NCI-H460 (cell line): ENCODE results near the gene CACNA1A. TPM values are rescaled to one million over a fixed set of nuclear protein-coding genes. Genes with fewer than 3 reads are reported as not detected.
"Not testable (repeated sequence)": the region's sequence is repeated elsewhere in the genome, so short reads cannot be mapped to it uniquely, and the experiment has no call there.

ENCODE experiments used
- DNase-seq: peaks from one replicate; pipeline ENCODE4 v3.0.0-alpha.2; 2016; ENCODE audit warnings: low read depth; ENCODE audit errors: extremely low read depth
- polyA plus RNA-seq: library from polyadenylated mRNA; depleted of rRNA; stranded (reverse); fragments of >200 nt; gene quantifications from 2 replicates; pipeline ENCODE4 v1.2.3, GENCODE V29; 2014; cell fraction: nucleus; rRNA removed
- total RNA-seq: library from RNA; depleted of rRNA; stranded (reverse); fragments of >200 nt; shearing (Covaris generic); gene quantifications from 2 replicates; pipeline ENCODE4 v1.2.3, GENCODE V29; 2014; rRNA removed

The CACNA1A gene
- not detected in 2 replicates for total RNA-seq
- not detected in 2 replicates for polyA plus RNA-seq

DNA sequence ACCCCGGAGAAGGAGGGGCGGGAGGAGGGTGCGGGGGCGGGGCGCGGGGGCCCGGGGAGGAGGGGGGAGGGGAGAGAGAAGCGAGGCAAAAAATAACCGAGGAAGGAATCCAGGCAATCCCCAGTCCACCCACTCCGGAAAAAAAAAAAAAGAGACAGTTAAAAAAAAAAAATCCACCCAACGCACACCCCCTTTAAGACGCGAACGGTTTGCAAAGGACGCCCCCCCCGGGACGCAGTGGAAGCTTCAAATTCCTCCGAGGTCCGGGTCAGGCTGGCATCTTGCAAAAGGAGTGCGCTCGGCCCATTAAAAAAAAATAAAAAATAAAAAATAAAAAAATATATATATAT, at the start of gene CACNA1A:
Gene CACNA1A, minus strand, starts transcription at position 9 of the 350 bp plus-strand sequence. CDS start 255 bp downstream, outside the sequence.
- no peak for DNase-seq

DNA sequence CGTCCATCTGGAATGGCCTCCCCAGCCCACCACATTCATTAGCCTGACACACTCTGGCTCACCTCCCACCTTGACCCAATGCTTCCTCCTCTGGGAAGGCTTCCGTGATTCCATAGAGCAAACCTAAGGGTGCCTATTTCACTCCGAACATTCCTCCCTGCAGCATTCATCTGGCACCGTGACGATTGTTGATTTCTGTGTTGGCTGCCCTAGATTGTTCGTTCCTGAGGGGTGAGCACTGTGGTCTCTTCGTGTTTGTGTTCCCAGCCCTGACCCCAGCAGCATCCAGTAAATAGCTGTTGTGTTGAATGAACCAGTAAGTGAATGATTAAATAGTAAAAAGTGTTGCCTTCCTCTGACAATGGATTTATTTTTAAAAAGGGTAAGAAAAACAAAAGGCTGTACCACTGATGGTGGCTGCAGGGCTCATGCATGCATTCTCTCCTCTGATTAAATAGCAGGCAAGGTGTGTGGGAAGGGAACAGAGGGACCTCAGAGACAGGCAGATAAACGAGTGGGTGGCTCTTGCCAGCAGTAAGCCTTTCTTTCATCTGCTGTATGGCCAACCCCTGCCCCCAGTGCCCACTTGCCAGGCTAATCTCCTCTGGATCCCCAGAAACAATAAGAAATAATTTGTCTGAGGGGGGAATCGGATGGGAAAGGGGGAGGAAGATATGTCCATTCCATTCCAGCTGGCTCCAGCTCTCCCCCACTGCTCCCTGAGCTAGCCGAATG, 48.4 kb upstream of the CACNA1A start:
- no peak for DNase-seq

DNA sequence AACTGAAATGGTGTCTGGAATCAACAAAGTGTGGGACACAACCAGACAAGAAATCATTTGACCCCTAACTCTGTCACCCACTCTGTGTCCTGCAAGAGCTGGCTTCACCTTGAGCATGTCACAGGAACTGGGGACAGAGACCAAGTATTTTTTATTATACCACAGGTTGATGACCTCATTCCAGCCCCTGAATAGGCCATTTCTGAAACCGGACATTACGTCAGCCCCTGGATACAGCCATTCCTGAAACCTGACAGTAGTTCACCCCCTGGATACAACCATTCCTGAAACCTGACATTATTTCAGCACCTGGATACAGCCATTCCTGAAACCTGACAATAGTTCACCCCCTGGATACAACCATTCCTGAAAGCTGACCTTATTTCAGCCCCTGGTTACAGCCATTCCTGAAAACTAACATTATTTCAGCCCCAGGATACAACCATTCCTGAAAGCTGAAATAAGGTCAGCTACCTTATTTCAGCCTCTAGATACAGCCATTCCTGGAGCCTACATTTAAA, 47.7 kb upstream of the CACNA1A start:
- no peak for DNase-seq

DNA sequence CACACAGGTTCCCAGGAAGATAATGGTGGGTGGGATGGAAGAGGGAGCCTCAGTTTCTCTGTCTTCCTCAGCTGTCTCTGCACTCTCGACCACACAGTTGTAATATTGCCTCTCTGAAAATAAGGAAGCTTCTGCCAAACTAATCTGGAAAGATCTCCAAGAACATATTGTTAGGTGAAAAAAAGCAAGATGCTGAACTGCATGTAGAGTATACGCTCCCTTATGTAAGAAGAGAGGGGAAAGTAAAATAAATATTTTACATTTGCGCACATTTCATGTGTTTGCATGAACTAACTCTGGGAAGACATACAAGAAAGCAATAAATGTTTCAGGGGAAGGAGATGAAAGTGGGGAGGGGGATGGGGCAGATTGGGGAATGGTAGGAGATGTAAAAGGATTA, 41.9 kb upstream of the CACNA1A start:
- no peak for DNase-seq

DNA sequence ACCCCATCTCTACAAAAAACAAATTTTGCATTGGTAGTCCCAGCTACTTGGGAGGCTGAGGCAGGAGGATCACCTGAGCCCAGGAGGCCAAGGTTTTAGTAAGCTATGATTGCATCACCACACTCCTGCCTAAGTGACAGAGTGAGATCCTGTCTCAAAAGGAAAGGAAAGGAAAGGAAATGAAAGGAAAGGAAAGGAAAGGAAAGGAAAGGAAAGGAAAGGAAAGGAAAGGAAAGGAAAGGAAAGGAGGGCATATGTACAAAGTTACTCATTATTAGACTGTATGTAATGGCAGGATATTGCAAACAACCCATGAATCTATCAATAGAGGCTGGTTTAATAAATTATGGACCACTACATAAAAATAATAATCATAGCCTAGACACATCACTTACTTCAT, 40.8 kb upstream of the CACNA1A start:
- DNase-seq, result no peak

DNA sequence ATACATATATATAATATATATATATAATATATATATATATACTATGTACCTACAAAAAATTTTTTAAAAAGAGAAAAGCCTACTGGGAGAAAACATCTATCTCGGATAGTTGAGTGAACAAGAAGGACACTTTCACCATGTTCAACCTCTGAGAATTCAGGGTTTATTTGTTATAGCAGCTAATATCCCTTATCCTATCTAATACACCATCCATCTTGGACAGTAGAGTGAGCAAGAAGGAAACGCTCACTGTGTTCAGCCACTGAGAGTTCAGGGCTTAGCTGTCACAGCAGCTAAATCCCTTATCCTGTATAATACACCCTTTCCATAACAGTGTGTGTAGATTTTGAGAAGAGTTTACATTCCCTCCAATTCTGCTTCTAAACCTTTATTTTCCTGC, 38.1 kb upstream of the CACNA1A start:
- DNase-seq, result no peak

DNA sequence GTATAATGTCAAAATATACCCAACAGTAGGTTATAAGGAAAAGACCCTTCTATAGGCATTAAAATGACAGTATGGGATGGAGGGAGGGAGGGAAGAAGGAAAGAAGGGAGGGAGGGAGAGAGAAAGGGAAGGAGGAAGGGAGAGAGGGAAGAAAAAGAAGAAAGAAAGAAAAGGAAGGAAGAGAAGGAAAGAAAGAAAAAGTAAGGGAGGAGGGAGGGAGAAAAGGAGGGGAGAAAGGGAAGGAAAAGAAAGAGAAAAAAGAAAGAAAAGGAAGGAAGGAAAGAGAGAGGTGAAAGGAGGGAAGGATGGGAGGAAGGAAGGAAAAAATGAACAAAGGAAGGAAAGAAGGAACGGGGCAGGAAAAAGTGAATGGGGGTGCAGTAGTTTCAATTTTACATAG, 35.3 kb upstream of the CACNA1A start:
- no peak for DNase-seq

DNA sequence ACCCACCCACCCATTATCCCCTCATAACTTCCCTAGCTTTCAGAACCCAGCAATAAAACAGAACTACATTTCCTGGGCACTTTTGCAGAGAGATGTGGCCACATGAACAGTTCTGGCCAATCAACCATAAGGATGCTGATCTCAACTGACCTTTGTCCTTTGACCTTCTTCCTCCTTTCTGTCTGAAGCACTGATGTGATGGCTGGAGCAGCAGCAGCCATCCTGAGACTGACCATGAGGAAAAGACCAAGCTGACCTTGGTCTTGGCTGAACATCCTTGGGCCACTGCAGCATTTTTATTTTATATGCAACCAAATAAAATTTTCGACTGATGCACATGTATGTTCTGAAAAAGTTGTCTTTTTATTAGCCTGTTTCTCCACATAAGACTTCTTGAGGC, 33.1 kb upstream of the CACNA1A start:
- DNase-seq, result no peak

DNA sequence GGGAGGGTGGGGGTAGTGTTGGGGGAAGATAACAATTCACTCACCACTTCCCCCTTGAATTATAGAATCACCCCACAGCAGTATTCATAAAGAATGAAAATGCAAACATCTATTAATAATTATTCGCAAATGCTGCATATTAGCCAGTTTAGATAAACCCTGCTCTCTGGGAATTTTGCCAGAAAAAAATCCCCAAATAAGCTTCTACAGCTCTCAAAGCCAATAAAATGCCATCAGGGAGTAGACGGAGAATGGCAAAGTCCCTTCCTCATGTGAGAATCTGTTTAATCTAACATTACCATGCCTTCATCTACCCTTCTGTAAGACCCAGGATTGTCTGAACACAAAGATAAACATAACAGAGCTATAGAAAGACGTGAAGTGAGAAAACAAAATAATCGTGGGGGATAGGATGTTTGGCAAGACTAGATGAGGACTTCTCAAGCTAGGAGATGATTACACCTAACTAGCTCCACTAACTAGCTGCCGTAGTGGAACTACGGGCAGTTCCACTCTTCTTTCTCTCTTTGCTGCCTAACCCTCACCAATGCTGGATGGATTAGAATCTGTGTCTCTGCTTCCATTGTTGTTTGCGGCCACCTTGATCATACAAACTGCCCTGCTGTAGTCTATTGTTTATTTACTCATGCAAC, 32.4 kb upstream of the CACNA1A start:
- no peak for DNase-seq

DNA sequence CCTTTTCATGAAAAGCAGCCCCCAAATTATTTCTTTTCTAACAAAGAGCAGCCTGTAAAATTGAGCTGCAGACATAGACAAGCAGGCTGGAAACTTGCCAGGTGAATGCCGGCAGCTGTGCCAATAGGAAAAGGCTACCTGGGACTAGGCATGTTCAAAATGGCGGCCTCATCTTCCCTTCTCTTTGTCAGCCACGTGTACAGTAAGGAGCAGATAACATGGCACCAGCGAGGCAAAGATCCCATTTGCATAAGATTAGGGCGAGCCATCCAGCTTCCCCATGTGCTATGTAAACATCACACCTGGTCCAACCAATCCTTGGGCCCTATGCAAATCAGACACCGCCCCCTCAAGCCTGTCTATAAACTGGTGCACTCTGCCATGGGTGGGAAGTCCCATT, 31.2 kb upstream of the CACNA1A start:
- no peak for DNase-seq

DNA sequence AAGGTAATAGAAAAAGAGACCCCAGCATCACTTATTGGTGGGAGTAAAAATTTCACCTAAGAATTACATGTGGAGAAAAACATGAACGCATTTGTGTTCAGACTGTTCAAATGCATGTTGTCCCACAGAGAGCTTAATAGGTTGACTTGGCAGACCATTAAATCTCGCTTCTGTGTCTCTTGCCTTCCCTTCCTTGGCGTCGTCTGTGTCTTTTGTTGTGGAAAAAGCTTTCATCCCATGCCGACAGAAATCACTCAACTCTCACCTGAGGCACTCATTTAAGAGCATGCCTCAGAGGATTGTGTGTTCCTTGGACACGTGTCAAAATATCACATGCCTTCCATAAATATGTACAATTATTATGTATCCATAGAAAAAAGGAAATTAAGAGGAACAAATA, 24.4 kb upstream of the CACNA1A start:
- no peak for DNase-seq

DNA sequence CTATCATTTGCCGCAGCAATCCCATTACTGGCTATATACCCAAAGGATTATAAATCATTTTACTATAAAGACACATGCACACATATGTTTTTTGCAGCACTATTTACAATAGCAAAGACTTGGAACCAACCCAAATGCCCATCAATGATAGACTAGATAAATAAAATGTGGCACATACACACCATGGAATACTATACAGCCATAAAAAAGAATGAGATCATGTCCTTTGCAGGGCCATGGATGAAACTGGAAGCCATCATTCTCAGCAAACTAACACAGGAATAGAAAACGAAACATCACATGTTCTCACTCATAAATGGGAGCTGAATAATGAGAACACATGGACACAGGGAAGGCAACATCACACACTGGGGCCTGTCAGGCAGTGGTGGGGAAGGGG, 23.4 kb upstream of the CACNA1A start:
- not testable (repeated sequence) for DNase-seq

DNA sequence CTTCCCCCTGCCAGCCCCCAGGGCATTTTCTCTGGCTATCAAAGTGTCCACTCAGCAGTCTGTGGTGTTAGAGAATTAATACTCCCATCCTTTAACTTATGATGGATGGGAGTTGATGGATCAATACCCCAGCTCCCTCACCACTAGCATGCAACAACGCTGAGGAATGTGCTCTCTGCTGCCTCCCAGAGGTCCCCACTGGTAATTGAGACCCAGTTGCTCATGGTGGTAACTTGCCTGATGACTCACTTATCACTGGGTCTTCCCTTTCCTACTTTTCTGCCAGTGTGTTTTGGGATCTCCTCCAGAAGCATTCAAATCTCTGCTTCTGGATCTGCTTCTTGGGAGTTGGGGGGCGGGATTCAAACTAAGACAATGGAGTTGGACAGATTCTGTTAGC, 20.3 kb upstream of the CACNA1A start:
- no peak for DNase-seq

DNA sequence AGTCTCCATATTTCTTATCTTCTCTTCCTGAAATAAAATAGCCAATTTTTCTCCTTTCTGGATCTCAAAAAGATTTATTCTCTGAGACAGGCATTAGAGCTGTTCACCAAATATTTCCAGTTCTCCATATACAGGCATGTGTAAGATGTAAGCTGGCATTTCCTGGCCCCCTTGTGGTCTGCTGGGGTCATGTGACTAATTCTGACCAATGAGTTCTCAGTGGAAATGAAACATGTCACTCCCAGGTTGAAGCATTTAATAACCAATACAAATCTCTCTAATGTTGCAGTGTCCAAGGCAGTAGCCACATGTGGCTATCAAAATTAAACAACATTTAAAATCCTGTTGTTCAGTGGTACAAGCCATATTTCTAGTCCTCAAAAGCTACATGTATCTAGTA, 14.8 kb upstream of the CACNA1A start:
- no peak for DNase-seq

DNA sequence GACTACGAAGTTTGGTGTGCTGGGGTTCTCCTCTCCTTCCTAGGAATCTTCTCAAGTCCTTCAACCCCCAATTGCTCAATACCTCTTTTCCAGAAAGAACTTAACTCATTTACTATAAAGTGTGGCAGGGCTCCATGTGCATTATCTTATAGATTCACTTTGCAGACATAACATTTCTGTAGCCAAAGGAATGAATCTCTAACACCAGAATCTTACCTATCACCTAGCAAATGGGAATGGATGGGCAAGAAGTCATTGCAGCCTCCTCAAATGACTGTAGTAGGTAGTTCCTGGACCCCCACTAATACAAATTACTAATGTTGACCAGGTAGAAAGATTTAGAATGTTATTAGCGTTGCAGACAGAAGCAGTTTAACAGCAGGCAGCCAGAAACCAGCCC, 5.7 kb upstream of the CACNA1A start:
- no peak for DNase-seq

DNA sequence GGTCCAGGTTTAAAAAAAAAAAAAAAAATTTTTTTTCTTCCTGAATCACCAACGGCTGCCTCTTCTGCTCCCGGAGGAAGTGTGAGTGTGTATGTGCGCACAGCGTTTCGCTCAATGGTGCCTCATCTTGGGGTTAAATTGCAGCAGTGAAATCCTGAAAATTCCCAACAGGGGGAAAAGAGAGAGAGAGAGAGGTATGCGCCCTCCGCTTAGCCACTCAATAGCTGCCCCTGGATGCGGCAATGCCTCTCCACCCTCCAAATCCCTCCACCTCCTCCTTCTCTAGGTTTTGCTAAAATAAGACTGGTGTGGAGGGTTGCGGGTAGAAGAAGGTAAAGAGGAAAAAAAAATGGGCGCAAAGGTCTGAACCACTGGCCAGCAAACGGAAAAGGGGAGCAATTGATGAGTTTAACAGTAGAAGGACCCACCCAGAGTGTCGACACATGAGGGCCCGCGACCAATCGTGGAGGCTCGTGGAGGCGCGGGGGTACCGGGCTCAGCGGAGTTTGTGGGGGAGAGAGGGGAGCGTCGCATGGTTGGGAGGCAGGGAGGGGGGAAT, 853 bp upstream of the CACNA1A start:
- DNase-seq, result no peak

DNA sequence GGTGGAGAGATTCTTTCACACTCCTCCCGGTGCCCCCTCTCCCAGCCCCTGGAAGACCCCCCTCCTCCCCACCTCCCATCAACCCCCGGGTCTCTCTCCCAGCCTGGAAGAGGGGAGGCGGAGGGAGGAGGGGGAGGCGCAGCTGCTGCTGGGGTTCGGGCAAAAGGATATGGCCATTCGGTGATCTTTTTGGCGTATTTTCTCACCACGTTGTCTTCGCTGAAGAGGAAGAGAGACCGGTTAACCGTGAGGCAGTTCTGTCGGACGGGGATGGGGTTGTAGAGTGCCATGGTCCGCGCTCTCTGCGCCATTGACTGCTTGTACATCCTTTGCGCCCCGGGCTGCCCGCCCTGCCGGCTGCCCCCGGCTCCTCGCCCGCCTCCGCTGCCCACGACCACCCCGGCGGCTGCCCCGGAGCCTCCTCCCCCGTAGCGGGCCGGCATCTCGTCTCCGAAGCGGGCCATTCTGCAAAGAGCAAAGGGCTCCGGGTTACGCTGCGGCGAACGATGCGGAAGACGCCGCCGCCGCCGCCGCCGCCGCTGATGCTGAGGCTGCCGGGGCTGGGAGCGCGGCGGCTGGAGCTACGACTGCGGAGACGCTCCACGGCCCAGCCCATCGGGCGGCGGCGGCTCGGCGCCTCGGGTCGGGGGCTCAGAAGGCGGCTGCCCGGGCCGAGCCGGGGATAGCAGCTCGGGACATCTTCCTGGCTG, 363 bp downstream of the CACNA1A start:
- no peak for DNase-seq

DNA sequence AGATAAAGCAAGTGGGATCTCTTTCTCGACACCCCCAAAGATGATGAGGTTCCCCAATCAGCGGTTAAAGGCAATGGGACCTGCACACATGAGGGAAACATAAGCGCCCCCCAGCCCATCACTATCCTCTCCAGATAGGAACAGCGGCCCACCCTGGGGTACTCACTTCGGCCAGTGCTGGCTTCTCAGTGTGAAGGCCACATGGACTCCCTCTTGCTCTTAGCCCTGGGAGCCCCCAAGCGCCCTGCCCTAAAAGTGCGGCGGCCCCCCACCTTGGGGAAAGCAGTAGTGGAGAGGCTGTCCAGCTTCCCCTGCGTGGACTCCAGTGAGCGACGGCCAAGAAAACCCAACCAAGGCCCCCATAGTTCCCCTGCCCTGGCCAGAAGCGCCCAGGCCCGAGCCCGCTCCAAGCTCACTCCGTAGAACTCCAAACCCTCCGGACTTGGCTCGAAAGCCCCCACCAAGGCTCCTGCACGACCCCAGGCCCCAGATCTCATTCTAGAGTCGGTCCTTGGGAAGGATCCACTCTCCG, 1.0 kb downstream of the CACNA1A start:
- no peak for DNase-seq

DNA sequence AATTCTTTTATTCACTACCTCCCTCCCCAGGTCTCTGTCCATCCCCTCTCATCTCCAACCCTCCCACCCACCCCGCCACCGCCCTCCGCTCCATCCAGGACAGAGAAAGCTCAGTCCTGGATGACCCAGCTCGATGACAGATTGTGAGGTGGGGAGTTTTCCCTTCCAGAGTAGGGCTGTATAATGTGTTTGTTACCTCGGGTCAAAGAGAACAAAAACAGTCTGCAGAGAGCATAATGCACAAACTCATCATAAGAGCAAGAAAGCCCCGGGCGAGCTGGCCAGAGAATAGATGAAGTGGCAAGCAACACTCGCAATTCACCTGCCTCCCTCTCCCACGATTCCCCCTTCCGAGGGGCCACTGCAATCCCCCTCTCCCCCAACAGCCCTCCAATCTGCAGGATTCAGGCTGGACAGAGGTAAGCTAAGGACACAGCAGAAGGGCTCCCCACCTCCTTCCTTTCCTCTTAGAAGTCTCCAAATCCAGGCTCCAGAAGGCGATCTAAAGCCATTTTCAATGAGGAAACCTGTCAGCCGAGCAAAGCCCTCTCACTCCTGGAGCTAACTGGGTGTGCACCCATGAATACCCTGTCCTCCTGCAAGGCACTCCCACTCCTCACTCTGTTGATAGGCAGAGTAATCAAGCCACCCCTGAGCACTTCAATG, 2.6 kb downstream of the CACNA1A start:
- no peak for DNase-seq

DNA sequence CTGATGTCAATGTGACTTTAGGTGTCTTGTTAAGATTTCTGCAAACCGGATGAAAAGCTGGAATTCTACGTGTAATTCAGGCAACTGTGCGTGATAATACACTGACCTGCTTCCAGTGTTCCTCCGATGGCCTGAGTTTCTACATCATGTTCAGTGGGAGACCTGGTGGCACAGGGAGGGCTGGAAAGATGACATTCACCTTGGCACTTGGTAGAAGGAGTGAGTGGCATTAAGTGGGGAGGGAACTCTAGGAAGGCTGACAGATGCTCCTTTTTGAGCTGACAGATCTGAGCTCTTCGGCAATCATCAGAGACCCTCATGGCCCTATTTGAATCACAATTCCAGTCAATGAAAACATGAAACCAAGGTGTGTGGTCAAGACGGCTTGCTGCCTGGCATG, 4.0 kb downstream of the CACNA1A start:
- no peak for DNase-seq

DNA sequence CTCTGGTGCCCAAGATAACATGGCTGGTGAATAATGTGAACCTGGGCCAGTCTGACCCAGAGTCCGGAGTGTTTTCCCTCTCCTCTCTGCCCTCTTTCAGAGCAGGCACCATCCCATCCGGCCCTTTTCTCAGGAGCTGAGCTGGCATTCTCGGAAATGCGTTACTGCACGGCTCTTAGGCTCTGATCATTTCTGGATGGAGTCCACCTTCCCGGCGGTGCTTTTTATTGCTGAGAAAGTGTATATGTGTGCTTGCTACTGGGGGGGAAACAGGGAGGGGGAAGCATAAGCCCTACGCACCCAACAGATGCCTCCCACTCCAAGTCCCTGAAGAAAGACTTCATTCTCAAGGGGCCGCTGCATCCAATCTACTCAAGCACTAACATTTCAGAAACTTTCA, 6.6 kb downstream of the CACNA1A start:
- no peak for DNase-seq
